ENCODE results near the gene SPINK2.

Gene SPINK2

GRCh38 chr4:56768763-56769162 is 52.7 kb downstream of the SPINK2 start:
- no peak overlapping the region for H3K4me3 ChIP-seq (ENCODE audit: low read depth, low read length)
- TF ChIP-seq CTCF (IDR thresholded peaks at IDR 0.05; ENCODE audit: low read depth, low read length, missing control alignments): no peak
- DNase-seq (ENCODE audit: low read depth): no peak

- no peak overlapping the region for H3K4me3 ChIP-seq (ENCODE audit: low read depth, low read length)
- TF ChIP-seq CTCF (IDR thresholded peaks at IDR 0.05; ENCODE audit: low read depth, low read length, missing control alignments): no peak
- DNase-seq (ENCODE audit: low read depth): no peak
Measured at GRCh38 chr4:56768316-56768715, 53.2 kb downstream of the SPINK2 start.

GRCh38 chr4:56767567-56767966 is 53.9 kb downstream of the SPINK2 start:
- no peak for TF ChIP-seq CTCF (IDR thresholded peaks at IDR 0.05; ENCODE audit: low read depth, low read length, missing control alignments)
- DNase-seq (ENCODE audit: low read depth): no peak
- no peak overlapping the region for H3K4me3 ChIP-seq (ENCODE audit: low read depth, low read length)

DNA sequence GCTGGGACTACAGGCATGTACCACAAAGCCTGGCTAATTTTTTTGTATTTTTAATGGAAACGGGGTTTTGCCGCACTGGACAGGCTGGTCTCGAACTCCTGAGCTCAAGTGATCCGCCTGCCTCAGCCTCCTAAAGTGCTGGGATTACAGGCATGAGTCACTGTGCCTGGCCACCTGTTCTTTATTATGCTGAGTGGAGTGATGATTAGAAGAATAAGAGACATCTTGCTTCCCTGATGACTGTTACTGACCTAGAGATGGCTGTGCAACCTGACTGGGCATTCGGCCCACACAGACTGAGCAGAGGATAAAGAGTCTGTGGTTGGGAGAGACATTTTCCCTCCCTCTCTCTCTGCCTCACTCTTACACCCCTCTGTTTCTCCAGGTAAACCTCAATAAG is 56.7 kb downstream of the SPINK2 start:
- DNase-seq (ENCODE audit: low read depth): no peak
- H3K4me3 ChIP-seq (ENCODE audit: low read depth, low read length): no peak overlapping the region
- TF ChIP-seq CTCF (IDR thresholded peaks at IDR 0.05; ENCODE audit: low read depth, low read length, missing control alignments): no peak

- no peak for DNase-seq (ENCODE audit: low read depth)
- TF ChIP-seq CTCF (IDR thresholded peaks at IDR 0.05; ENCODE audit: low read depth, low read length, missing control alignments): no peak
- H3K4me3 ChIP-seq (ENCODE audit: low read depth, low read length): no peak overlapping the region
Measured at GRCh38 chr4:56764223-56764622, 57.3 kb downstream of the SPINK2 start.

DNA sequence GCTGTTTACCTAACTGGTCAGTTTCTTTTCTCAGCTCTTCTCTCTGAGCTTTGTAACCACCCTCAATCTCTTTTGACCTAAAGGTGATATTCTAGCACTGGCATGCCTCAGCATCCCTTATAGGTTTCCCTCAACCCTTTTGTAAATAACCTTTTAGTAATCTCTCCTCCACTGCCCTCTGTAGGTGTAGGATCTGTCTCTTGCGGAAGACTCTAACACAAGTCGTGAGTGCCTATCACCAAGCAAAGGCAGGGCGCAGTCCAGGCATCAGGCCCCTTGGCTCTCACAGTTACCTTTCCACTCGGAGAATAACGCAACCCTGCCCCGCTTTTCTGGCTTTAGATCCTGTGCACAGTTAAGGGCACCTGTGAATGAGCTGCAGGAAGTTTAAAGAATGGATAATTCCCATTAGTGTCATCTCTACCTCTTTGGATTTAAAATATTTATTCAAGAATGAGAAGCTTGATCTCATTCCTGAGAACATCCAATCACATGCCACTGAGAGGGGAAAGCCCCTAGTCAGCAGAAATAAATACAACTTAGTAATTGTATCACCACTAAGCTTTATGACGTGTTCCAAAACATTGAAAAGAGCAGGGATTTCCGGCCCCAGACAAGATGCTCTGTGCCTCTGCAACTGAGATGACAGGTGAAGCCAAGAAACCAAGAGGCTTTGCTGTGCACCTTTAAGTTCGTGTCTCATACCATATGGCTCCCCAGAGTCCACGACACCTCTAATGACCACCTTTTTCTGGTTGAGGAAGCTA is 58.8 kb downstream of the SPINK2 start:
- H3K4me3 ChIP-seq (ENCODE audit: low read depth, low read length): no peak overlapping the region
- no peak for TF ChIP-seq CTCF (IDR thresholded peaks at IDR 0.05; ENCODE audit: low read depth, low read length, missing control alignments)
- no peak for DNase-seq (ENCODE audit: low read depth)

GRCh38 chr4:56760183-56760582 is 61.3 kb downstream of the SPINK2 start:
- no peak for DNase-seq (ENCODE audit: low read depth)
- TF ChIP-seq CTCF (IDR thresholded peaks at IDR 0.05; ENCODE audit: low read depth, low read length, missing control alignments): no peak
- no peak overlapping the region for H3K4me3 ChIP-seq (ENCODE audit: low read depth, low read length)

Measured in GM12864 (cell line).